NCI-H2196 treated with DMSO at 0.1 percent for 48 hours (cell line): ENCODE data around the gene AKAP6.
A peak's percentile ranks its signal among the peaks of the same experiment; 100 is the strongest.
"Not testable (repeated sequence)": the region's sequence is repeated elsewhere in the genome, so short reads cannot be mapped to it uniquely, and the experiment has no call there.

ENCODE experiments used
- DNase-seq: peaks from one replicate; lab custom pipeline; 2025; ENCODE audit not compliant: unreplicated experiment; lab: John Stamatoyannopoulos, UW

The AKAP6 gene

DNA sequence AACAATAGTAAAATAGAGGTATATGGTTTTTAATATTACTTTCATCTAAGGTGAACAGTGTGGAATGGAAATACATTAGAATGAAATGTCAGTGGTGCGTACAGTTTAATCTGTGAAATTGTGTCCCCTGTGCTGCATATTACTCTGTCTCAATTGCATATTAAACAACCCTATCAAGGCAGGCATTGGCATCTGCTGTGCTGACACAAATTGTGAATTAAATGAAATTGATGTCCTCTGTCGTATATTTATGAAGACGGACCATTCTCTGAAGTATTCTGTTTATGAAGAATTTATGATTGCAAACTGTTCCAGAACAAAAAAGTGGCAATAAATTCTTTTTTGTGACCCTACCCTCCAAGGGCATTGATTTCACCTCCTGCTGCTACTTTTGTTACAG, 405.2 kb downstream of the AKAP6 start:
- DNase-seq, result no peak

DNA sequence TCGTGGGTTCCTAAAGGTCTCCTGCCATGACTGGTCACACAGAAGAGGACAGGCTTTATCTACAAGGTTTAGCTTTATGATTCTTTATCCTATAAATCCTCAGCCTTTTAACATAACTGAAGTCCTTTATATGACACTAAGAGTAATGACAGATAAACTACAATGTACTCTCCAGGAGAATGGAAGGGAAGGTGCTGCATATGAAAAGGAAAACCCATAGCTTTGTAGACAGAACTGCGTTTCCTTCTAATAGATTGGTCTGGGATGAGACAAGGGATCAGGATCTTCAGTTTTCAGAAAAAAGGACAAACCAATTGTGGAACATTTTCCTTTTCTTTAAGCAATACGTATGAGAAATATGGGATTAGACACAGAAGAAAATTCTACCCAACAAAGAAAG, 408.5 kb downstream of the AKAP6 start:
- DNase-seq, result no peak

GRCh38 chr14:32738206-32738871, 409.2 kb downstream of the AKAP6 start:
- DNase-seq, result no peak

GRCh38 chr14:32744811-32745445, 415.8 kb downstream of the AKAP6 start:
- no peak for DNase-seq

GRCh38 chr14:32754209-32754608, 425.1 kb downstream of the AKAP6 start:
- no peak for DNase-seq

DNA sequence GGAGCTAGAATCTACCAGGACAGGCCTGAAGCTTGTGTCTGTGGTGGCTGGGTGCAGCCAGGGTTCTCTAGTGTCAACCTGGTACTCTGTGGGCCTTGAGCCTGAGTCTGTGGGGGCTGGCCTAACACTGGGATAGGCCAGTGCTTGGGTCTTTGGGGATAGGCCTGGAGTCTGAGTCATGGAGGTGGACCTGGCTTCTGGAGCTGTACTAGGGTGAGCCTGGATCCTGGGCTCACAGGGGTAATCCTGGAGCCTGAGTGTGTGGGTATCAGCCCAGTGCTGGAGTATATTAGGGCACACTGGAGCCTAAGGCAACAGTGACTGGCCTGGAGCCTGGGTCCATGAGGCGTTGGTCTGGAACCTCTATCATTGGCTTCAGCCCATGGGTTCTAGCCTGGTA, 427.1 kb downstream of the AKAP6 start:
- no peak for DNase-seq

DNA sequence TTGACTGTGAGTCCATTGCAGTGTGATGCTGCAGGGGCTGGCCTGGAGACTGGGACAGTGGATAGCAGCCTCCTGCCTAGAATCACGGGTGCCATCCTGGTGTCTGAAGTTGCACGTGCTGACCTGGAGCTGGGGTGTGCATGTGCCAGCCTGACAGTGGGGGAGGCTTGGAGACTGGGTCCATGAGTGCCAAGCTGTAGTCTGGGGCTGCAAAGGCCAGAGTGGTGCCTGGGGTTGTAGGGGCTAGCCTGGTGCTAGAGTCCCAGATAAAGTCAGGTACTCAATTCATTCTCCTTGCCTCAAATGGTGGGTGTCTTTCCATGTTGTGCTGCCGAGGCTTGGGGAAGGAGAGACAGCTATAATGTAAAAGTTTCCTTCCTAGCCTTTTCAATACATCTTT, 427.7 kb downstream of the AKAP6 start:
- DNase-seq, result no peak

DNA sequence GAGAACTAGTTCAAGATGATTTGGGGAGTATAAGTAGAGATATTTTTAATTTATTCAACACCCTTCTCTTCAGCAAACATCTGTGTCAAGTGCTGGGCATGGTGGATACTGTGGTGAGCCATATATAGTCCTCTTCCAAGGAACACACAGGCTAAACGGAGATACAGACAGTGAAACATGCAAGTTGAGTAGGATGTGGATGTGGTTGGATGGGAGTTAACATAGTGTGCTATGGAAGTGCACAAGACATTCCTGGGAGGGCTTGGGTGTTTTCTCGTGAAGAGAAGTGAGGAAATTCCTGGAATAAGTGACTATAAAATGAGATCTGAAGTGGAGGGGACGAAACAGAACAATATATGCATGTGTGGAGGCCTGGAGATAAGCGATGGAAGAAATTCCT, 428.5 kb downstream of the AKAP6 start:
- no peak for DNase-seq

DNA sequence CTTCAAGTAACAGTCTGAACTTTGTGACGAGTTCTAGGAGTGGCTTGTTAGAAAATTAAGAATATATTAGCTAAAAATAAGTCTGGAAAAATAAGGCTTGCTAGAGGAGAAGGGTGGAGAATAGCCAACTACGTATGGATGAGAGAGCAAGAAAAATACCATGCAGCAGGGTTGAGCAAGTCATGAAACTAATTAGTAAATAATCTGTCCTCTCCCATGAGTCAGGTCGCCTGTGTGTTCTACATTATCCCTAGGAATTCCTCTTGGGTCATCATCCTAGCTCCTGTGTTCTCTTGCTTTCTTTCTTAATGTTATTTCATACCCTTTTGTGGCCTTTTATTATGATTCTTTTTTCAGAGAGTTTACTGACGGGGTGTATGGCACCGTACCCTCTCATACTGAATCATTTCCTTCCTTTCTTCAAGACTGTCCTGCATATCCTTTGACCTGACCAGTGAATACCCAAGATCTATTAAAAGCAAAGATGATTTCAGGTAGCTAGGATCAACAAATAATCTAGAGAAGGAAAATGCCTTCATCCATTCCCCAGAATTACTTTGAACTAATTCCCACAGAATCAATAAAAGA, 432.4 kb downstream of the AKAP6 start:
- no peak for DNase-seq

GRCh38 chr14:32762886-32763285, 433.8 kb downstream of the AKAP6 start:
- DNase-seq, result no peak

DNA sequence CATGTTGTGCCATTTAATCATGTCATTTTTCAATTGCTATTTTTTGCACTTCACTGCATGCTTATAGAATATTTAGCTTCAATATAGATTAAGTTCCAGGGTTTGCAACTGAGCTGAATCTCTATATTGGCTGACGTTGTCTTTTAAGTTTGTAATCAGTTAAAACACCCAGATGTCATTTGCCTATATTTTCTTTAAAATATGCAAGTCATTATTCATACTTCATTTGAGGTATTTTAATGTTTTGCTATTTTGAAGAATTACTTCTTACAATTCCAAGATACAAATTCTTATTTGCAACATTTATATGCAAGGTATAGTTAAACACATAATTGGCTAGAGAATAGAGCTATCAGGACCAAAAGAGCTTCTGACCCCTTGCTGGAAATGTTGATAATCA, 434.6 kb downstream of the AKAP6 start:
- DNase-seq, result no peak

DNA sequence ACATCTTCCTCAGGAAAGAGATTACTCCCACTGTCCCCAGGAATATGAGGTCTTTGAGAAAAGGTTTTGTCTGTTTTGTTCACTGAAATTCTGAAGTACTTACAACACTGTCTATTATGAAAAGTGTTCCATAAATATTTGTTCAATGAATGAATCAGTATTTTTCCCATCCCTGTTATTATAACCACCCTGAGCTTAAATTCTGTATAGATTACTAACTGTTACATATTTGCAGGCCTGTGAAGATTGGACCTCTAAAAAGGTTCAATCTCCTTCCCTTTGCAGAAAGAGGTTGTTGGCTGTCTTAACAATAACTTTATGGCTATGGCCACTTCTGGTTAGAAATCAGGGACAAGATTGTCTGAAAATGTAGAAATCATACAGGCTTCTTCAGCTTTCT, 435.0 kb downstream of the AKAP6 start:
- no peak for DNase-seq

DNA sequence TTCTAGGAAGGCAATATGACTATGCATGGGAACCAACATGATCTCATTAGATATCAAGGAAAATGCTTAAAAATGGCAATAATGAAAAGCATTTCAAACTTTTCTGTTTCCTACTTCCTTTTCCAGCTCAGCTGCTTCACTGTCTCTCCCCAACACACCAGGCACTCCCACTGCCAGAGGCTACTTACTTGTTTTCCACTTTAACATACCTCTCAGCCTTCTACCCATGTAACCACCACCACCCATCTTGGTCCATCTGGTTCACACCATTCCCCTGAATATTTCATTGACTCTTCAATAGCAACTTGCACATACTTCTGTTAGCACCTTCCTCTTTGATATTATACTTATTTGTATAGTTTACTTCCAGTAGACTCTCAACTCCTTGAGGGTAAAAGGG, 441.3 kb downstream of the AKAP6 start:
- no peak for DNase-seq

DNA sequence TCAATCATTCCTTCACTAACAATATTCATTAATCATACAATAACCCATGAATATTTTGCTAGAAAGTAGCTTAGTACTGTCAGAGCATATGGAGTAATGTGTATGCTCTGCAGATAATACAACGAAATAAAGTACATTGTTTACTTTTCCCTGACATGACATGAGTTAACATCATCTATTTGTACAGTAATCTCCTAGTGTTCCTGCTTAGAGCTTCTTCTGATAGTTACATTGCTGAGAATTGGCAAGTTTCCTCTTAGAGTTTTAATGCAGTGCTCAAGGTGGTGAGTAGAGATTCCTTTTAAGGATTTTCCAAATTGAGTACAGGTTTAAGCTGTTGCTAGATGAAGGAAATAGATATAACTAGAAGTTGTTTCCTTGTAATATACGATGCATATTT, 445.1 kb downstream of the AKAP6 start:
- no peak for DNase-seq

DNA sequence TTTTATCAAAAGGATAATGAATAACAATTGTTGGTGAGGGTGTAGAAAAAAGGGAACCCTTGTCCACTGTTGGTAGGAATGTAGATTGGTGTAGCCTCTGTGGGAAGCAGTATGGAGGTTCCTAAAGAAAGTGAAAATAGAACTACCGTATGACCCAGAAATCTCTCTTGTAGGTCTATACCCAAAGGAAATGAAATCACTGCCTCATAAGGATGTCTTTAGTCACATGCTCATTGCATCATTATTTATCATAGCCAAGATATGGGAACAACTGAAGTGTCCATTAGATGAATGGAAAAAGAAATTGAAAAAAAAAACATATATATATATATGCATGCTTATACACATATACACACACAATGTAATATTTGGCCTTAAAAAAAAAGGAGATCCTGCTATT, 450.7 kb downstream of the AKAP6 start:
- DNase-seq, result no peak

- DNase-seq, result no peak
Measured at GRCh38 chr14:32784405-32784804, 455.3 kb downstream of the AKAP6 start.

DNA sequence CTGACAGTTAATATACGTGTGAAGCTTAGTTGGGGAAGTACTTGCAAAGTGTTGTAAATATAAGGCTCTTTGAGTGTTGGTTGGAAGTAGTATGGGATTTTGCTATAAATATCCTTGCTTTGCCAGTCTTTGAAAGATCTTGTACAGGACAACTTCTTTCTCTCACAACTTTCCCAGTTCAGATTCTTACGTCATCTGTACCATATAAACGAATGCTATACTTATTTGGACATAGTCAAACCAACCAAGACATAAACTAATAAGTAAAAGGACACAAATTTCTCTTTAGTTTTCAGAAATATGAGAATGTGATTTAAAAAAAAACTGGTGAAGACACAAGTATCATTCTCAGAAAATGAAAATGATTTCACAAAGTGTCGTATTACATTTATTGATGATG, 456.5 kb downstream of the AKAP6 start:
- no peak for DNase-seq

DNA sequence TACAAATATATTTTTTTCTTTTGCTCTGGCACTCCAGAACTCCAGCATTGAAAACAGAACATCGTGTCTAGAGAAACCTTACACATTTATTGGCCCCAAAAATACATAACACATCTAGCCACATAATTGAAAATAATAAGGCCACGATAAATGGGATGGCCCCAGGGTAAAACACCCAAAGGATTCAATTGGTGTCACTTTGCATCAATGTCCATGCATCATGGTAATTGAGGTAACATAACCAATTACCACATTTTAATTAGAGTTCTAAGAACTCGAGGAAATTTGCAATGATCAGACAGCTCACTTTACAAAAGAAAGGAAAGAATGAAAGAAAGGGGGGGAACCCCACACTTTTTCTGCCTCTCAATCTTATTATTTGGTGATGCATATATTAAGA, 457.8 kb downstream of the AKAP6 start:
- no peak for DNase-seq

DNA sequence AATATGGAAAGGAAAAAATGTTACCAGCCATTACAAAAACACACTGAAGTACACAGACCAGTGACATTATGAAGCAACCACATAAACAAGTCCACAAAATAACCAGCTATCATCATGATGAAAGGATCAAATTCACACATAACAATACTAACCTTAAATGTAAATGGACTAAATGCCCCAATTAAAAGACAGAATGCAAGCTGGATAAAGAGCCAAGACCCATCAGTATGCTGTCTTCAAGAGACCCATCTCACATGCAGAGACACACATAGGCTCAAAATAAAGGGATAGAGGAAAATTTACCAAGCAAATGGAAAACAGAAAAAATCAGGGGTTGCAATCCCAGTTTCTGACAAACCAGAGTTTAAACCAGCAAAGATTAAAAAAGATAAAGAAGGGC, 463.9 kb downstream of the AKAP6 start:
- not testable (repeated sequence) for DNase-seq

GRCh38 chr14:32800320-32800719, 471.2 kb downstream of the AKAP6 start:
- no peak for DNase-seq

DNA sequence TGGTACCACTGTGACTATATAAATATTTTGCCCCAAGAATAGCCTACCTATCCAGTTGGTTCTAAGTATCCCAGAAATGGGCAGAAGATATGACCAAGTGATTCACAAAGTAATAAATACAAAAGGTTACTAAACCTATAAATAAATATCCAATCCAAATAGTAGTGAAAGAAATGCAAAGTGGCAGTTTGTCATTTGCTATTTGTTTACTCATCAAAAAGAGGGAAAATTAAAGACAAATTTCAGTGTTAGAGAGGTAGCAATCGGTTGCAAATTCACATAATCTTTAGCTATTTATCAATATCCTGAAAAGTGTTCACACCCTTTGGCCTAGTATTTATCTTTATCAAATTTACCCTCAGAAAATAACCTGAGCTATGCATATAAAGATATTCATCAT, 473.2 kb downstream of the AKAP6 start:
- DNase-seq, result no peak

DNA sequence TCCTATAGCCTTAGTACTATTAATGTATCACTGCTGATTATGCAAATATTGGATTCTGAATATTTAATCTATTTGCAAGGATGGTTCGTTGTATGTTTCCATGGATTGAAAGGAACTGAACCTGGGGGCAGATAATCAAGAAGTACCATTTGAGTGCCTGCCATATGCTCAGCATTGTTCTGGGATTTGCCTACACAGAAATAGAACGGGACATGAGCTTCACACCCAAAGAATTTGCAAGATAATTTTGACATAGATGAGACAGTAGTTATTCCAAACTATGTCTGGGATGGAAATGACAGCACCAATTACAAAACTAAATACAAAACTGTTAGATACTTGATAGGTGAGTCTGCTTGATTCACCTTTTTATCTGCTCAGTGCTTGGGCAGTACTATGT, 476.9 kb downstream of the AKAP6 start:
- no peak for DNase-seq

GRCh38 chr14:32808644-32809043, 479.5 kb downstream of the AKAP6 start:
- DNase-seq, result peak; percentile 50
